ENCODE data around the gene ARHGAP18. TPM values are rescaled to one million over a fixed set of nuclear protein-coding genes. Genes with fewer than 3 reads are reported as not detected.

ARHGAP18 gene
- polyA plus RNA-seq, 1 of the 3 experiments (the other 2 are of a cell fraction) = 25.0 TPM

- H2AFZ ChIP-seq (ENCODE audit: low read depth) = no peak overlapping the region
- H3K9me2 ChIP-seq = no peaks in the 10 kb centered on the region
- TF ChIP-seq SMC3 (IDR thresholded peaks at IDR 0.05; ENCODE audit: low read depth, low read length) (no peak), FOXJ3 (CRISPR knock-in tag; IDR thresholded peaks at IDR 0.05) (no peak), TAF1 (IDR thresholded peaks at IDR 0.05; ENCODE audit: borderline replicate concordance, low read depth, low read length) (no peak), CHD2 (IDR thresholded peaks at IDR 0.05; ENCODE audit: low read length, partially characterized antibody) (no peak), GATA2 (CRISPR knock-in tag; IDR thresholded peaks at IDR 0.05) (no peak), GABPA (IDR thresholded peaks at IDR 0.05; ENCODE audit: low read depth) (no peak), IRF3 (IDR thresholded peaks at IDR 0.05; ENCODE audit: low read depth, low read length) (no peak), MEF2A (IDR thresholded peaks at IDR 0.05; ENCODE audit: borderline replicate concordance, low read depth) (no peak)
- H4K20me1 ChIP-seq (ENCODE audit: insufficient read depth) = no peaks in the 10 kb centered on the region; the same call in 1 of the 2 replicates
- H3K9me3 ChIP-seq = no peaks in the 10 kb centered on the region
- peaks cover 0 to 35% of the 10 kb centered on the region in 2 experiments for H3K36me3 ChIP-seq (replicated peaks in 1 of 2; ENCODE audit: control insufficient read depth in 1 of 2, insufficient read depth in 2 of 2, low read length in 1 of 2)
- no peak overlapping the region for H3K4me3 ChIP-seq (ENCODE audit: low read depth in 2 of 2, low read length in 1 of 2)
- H3K4me1 ChIP-seq (ENCODE audit: control insufficient read depth in 1 of 2, insufficient read depth in 2 of 2, low read depth in 1 of 2, low read length in 1 of 2) = peaks cover 0 to 36% of the 10 kb centered on the region in 2 experiments; a peak in 3 of 4 replicates
- ChIA-PET CTCF (interaction anchor here (1.6 kb wide), 1 partner anchor 55 kb away, joined by 7 read pairs; no protein-coding TSS in a partner anchor), POLR2A (no interaction called here)
- peak overlapping the region in 1 of 2 experiments; percentile 41; a peak in 1 of 4 replicates for H3K27ac ChIP-seq (ENCODE audit: low read depth in 2 of 2, low read length in 1 of 2)
- H3K9ac ChIP-seq = no peak overlapping the region
- WGBS (ENCODE audit: low lambda C conversion rate) = 58% methylated on average over 2 of the region's 2 CpGs
- H3K4me2 ChIP-seq = peak overlapping the region; percentile 32; the same call in 1 of the 2 replicates
- H3K79me2 ChIP-seq (ENCODE audit: insufficient read depth) = peaks cover 100% of the 10 kb centered on the region
- no peaks in the 10 kb centered on the region for H3K27me3 ChIP-seq (ENCODE audit: insufficient read depth)
- peaks cover 4% of the 10 kb centered on the region for H3F3A ChIP-seq (replicated peaks; ENCODE audit: insufficient read depth)
- no peak for DNase-seq
These were observed 56.7 kb downstream of the ARHGAP18 start for GRCh38 chr6:129653229-129653628.

GRCh38 chr6:129651291-129651691, 58.7 kb downstream of the ARHGAP18 start:
- Histone ChIP-seq H3K9ac (no peak overlapping the region), H3K79me2 (ENCODE audit: insufficient read depth) (peaks cover 100% of the 10 kb centered on the region)

More at GRCh38 chr6:129651291-129651691, 58.7 kb downstream of the ARHGAP18 start:
- no peaks in the 10 kb centered on the region for H3K9me3 ChIP-seq
- peak overlapping the region in 1 of 2 experiments; percentile 41; a peak in 2 of 4 replicates for H3K27ac ChIP-seq (ENCODE audit: low read depth in 2 of 2, low read length in 1 of 2)
- no peak for TF ChIP-seq FOSL2 (IDR thresholded peaks at IDR 0.05; ENCODE audit: borderline replicate concordance, low read depth)
- TF ChIP-seq RFX5 (IDR thresholded peaks at IDR 0.05; ENCODE audit: low read length) = no peak
- no peak for TF ChIP-seq GATA2 (CRISPR knock-in tag; IDR thresholded peaks at IDR 0.05)
- TF ChIP-seq NRF1 (IDR thresholded peaks at IDR 0.05; ENCODE audit: low read depth, low read length) = no peak
- no peak for TF ChIP-seq YY1 (IDR thresholded peaks at IDR 0.05; ENCODE audit: low read depth)
- TF ChIP-seq SMC3 (IDR thresholded peaks at IDR 0.05; ENCODE audit: low read depth, low read length) = no peak
- no peak for TF ChIP-seq TCF12 (IDR thresholded peaks at IDR 0.05)
- TF ChIP-seq CTCF (IDR thresholded peaks at IDR 0.05) = no peak
- WGBS (ENCODE audit: low lambda C conversion rate) = 59% methylated on average over 2 of the region's 2 CpGs
- H4K20me1 ChIP-seq (ENCODE audit: insufficient read depth) = no peaks in the 10 kb centered on the region; the same call in 1 of the 2 replicates
- H3K4me3 ChIP-seq (ENCODE audit: low read depth in 2 of 2, low read length in 1 of 2) = no peak overlapping the region
- H3K36me3 ChIP-seq (replicated peaks in 1 of 2; ENCODE audit: control insufficient read depth in 1 of 2, insufficient read depth in 2 of 2, low read length in 1 of 2) = peaks cover 0 to 21% of the 10 kb centered on the region in 2 experiments
- ChIA-PET POLR2A (no interaction called here), CTCF (no interaction called here)
- no peak overlapping the region for H3K4me2 ChIP-seq
- no peak for DNase-seq
- H3F3A ChIP-seq (replicated peaks; ENCODE audit: insufficient read depth) = peaks cover 18% of the 10 kb centered on the region
- H3K9me2 ChIP-seq = no peaks in the 10 kb centered on the region
- H3K27me3 ChIP-seq (ENCODE audit: insufficient read depth) = no peaks in the 10 kb centered on the region
- peaks cover 0 to 44% of the 10 kb centered on the region in 2 experiments for H3K4me1 ChIP-seq (ENCODE audit: control insufficient read depth in 1 of 2, insufficient read depth in 2 of 2, low read depth in 1 of 2, low read length in 1 of 2)
- H2AFZ ChIP-seq (ENCODE audit: low read depth) = no peak overlapping the region

Measured in SK-N-SH (cell line).